Mesendoderm (in vitro differentiated cells): ENCODE measurements around the gene ALX3.

Experiments used
- DNase-seq: peaks from one replicate; pipeline ENCODE4 v3.0.0; 2013
- H2AK5ac ChIP-seq: 2 replicates; pipeline ENCODE4 v1.6.1; 2013; ENCODE audit warnings: low read length, inconsistent platforms
- H2BK120ac ChIP-seq: 2 replicates; pipeline ENCODE4 v1.6.1; 2013; ENCODE audit warnings: low read depth, mild to moderate bottlenecking, low read length, moderate library complexity, mixed read lengths
- H2BK15ac ChIP-seq: replicated peaks from 2 replicates; pipeline ENCODE4 v1.6.1; 2013; ENCODE audit warnings: low read depth, mild to moderate bottlenecking, moderate library complexity
- H2BK5ac ChIP-seq: 2 replicates; pipeline ENCODE4 v1.6.1; 2013; ENCODE audit warnings: low read length, inconsistent platforms
- H3K18ac ChIP-seq: 2 replicates; pipeline ENCODE4 v1.6.1; 2013; ENCODE audit warnings: mild to moderate bottlenecking, low read length, mixed read lengths
- H3K23ac ChIP-seq: one replicate; pipeline ENCODE4 v1.6.1; 2013; ENCODE audit warnings: low read length
- H3K27ac ChIP-seq: 2 replicates; pipeline ENCODE4 v1.5.1; 2013; ENCODE audit warnings: low read depth, mild to moderate bottlenecking, inconsistent platforms, low read length, moderate library complexity
- H3K27me3 ChIP-seq: 2 replicates; pipeline ENCODE4 v1.6.1; 2013; ENCODE audit warnings: low read length, control low read depth, mild to moderate bottlenecking, inconsistent platforms; ENCODE audit not compliant: insufficient read depth, poor library complexity
- H3K36me3 ChIP-seq: 2 replicates; pipeline ENCODE4 v1.6.1; 2013; ENCODE audit warnings: low read length, inconsistent platforms; ENCODE audit not compliant: control insufficient read depth, insufficient read depth
- H3K4ac ChIP-seq: one replicate; pipeline ENCODE4 v1.6.1; 2013; ENCODE audit warnings: low read depth, mild to moderate bottlenecking, low read length, moderate library complexity
- H3K4me1 ChIP-seq: 2 replicates; pipeline ENCODE4 v1.6.1; 2013; ENCODE audit warnings: low read depth, low read length, inconsistent platforms; ENCODE audit not compliant: control insufficient read depth
- H3K4me2 ChIP-seq: 2 replicates; pipeline ENCODE4 v1.6.1; 2013; ENCODE audit warnings: low read length
- H3K4me3 ChIP-seq: 2 replicates; pipeline ENCODE4 v1.5.1; 2013; ENCODE audit warnings: mild to moderate bottlenecking, low read length
- H3K56ac ChIP-seq: one replicate; pipeline ENCODE4 v1.6.1; 2013; ENCODE audit warnings: low read length
- H3K79me1 ChIP-seq: 2 replicates; pipeline ENCODE4 v1.6.1; 2013; ENCODE audit warnings: low read length, inconsistent platforms
- H3K79me2 ChIP-seq: 2 replicates; pipeline ENCODE4 v1.6.1; 2013; ENCODE audit warnings: mild to moderate bottlenecking, low read length; ENCODE audit not compliant: control insufficient read depth, insufficient read depth
- H3K9ac ChIP-seq: 2 replicates; pipeline ENCODE4 v1.6.1; 2013; ENCODE audit warnings: low read length, inconsistent platforms
- H4K5ac ChIP-seq: one replicate; pipeline ENCODE4 v1.6.1; 2013; ENCODE audit warnings: low read length
- H4K8ac ChIP-seq: one replicate; pipeline ENCODE4 v1.6.1; 2013; ENCODE audit warnings: low read depth, mild to moderate bottlenecking, control low read depth, low read length, moderate library complexity
- WGBS: extraction: QIAGEN DNeasy Blood & Tissue Kit; methylation state at CpG from one replicate; pipeline ENCODE4 v1.1.7; 2013; ENCODE audit warnings: low lambda C conversion rate, missing lambda C conversion rate; ENCODE audit not compliant: insufficient coverage; ENCODE audit errors: extremely low coverage; 5-methylcytosine and 5-hydroxymethylcytosine counted together

The ALX3 gene

GRCh38 chr1:110067893-110068645, 2.4 kb downstream of the ALX3 start:
- H3K79me2 ChIP-seq = no peaks in the 10 kb centered on the region
- no peak overlapping the region for H2BK5ac ChIP-seq
- peak overlapping the region; percentile 19 for H3K9ac ChIP-seq
- no CpG with 5 or more reads among the region's 68 CpGs for WGBS
- H2BK120ac ChIP-seq = no peak overlapping the region
- peak; percentile 73 for DNase-seq
- H3K79me1 ChIP-seq = no peaks in the 10 kb centered on the region
- no peak overlapping the region for H4K5ac ChIP-seq
- no peak overlapping the region for H2BK15ac ChIP-seq
- no peak overlapping the region for H4K8ac ChIP-seq
- H3K23ac ChIP-seq = peak overlapping the region; percentile 45
- H3K4me2 ChIP-seq = peak overlapping the region; percentile 57
- H3K4ac ChIP-seq = no peak overlapping the region
- H3K18ac ChIP-seq = no peak overlapping the region
- H3K36me3 ChIP-seq = no peaks in the 10 kb centered on the region
- no peak overlapping the region for H3K27ac ChIP-seq
- peak overlapping the region; percentile 67 for H3K56ac ChIP-seq
- H3K4me3 ChIP-seq = no peak overlapping the region
- no peak overlapping the region for H2AK5ac ChIP-seq
- peaks cover 2% of the 10 kb centered on the region for H3K4me1 ChIP-seq
- H3K27me3 ChIP-seq = peaks cover 60% of the 10 kb centered on the region

DNA sequence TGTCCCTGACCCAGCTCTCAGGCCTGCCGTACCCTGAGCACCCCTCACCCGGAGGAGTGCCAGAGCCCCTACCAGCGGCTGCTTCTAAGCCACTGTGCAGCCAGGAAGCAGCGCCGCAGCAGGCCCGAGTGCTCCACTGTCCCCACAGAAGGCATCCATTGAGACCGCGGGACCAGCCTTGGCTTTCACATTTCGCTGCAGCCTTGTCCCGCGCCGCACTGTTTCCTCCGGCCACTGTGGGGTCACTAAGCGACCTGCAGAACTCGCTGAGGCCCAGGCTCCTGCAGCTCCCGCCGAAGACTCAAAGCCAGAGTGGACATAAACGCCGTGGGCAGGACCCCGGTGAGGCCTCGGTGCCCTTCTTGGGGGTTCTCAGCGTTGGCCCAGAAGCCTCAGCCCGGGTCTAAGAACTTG, 3.0 kb downstream of the ALX3 start:
- Histone ChIP-seq H3K18ac (no peak overlapping the region), H3K4me1 (peaks cover 2% of the 10 kb centered on the region), H3K9ac (peak overlapping the region; percentile 19), H3K4ac (no peak overlapping the region), H3K4me2 (peak overlapping the region; percentile 57), H3K4me3 (no peak overlapping the region), H3K36me3 (no peaks in the 10 kb centered on the region), H4K5ac (no peak overlapping the region), H2BK5ac (no peak overlapping the region), H3K27me3 (peaks cover 56% of the 10 kb centered on the region), H2BK15ac (no peak overlapping the region), H2AK5ac (no peak overlapping the region), H3K79me1 (no peaks in the 10 kb centered on the region), H4K8ac (no peak overlapping the region), H3K23ac (no peak overlapping the region), H3K79me2 (no peaks in the 10 kb centered on the region), H3K27ac (no peak overlapping the region), H3K56ac (peak overlapping the region; percentile 49), H2BK120ac (no peak overlapping the region)
- no peak for DNase-seq
- no CpG with 5 or more reads among the region's 23 CpGs for WGBS

- H3K27me3 ChIP-seq = peaks cover 40% of the 10 kb centered on the region
- no peak for DNase-seq
- no peak overlapping the region for H3K4me3 ChIP-seq
Measured at GRCh38 chr1:110065841-110066240, 4.6 kb downstream of the ALX3 start.

DNA sequence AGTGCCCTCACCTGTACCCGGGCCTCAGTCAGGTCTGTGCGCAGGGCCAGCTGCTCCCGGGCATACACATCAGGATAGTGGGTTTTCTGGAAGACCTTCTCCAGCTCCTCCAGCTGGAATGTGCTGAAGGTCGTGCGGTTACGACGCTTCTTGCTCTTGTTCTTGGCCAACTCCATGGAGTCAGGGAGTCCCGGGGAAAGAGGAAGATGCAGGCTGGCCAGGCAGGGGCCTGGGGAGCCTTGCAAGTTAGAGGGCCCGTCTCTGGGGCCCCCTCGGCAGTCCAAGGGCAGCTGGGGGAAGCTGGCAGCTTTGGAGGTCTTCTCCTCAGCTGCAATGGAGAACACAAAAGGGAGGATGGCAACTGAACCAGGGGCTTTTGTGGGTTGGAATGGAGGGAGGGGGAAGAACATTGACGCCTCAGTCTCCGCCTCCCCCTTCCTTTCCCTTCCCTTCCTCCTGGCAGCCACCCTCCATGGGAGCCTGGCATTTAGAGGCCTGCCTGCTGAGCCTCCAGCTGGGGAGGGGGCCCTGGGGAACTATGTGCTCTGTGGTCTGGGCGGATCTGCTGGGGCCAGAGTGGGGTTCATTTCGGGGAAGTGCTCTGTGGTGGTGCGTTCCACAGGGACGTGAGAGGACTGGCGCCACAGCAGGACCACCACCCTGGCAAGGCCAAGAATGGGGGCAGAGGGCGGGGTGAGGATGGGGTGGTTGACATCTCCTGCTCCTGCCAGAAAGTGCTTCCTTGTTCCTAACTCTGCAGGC, 5.7 kb downstream of the ALX3 start:
- Histone ChIP-seq H3K9ac (no peak overlapping the region), H3K23ac (no peak overlapping the region), H3K27ac (no peak overlapping the region), H4K5ac (no peak overlapping the region), H2AK5ac (no peak overlapping the region), H2BK15ac (no peak overlapping the region), H3K79me2 (no peaks in the 10 kb centered on the region), H3K56ac (no peak overlapping the region), H3K4me3 (no peak overlapping the region), H3K27me3 (peaks cover 32% of the 10 kb centered on the region), H3K79me1 (no peaks in the 10 kb centered on the region), H3K4ac (no peak overlapping the region), H3K18ac (no peak overlapping the region), H3K36me3 (peaks cover 3% of the 10 kb centered on the region), H2BK120ac (no peak overlapping the region), H2BK5ac (no peak overlapping the region), H3K4me1 (peaks cover 2% of the 10 kb centered on the region), H4K8ac (no peak overlapping the region), H3K4me2 (no peak overlapping the region)
- no peak for DNase-seq
- WGBS = no CpG with 5 or more reads among the region's 18 CpGs

More at GRCh38 chr1:110065841-110066240, 4.6 kb downstream of the ALX3 start:
- Histone ChIP-seq H3K4me1 (peaks cover 2% of the 10 kb centered on the region), H2BK5ac (no peak overlapping the region), H4K5ac (no peak overlapping the region), H3K23ac (no peak overlapping the region), H3K56ac (no peak overlapping the region), H2BK120ac (no peak overlapping the region), H4K8ac (no peak overlapping the region), H3K27ac (no peak overlapping the region), H3K9ac (no peak overlapping the region), H3K79me2 (no peaks in the 10 kb centered on the region), H3K4ac (no peak overlapping the region), H3K18ac (no peak overlapping the region), H2AK5ac (no peak overlapping the region), H3K36me3 (no peaks in the 10 kb centered on the region), H2BK15ac (no peak overlapping the region), H3K79me1 (no peaks in the 10 kb centered on the region), H3K4me2 (no peak overlapping the region)
- WGBS = no CpG with 5 or more reads among the region's 5 CpGs

GRCh38 chr1:110063781-110064180, 6.7 kb downstream of the ALX3 start:
- no CpG with 5 or more reads among the region's 4 CpGs for WGBS

More at GRCh38 chr1:110063781-110064180, 6.7 kb downstream of the ALX3 start:
- H3K4me3 ChIP-seq = no peak overlapping the region
- no peak overlapping the region for H4K5ac ChIP-seq
- no peak overlapping the region for H3K27ac ChIP-seq
- H3K36me3 ChIP-seq = peaks cover 3% of the 10 kb centered on the region
- peaks cover 23% of the 10 kb centered on the region for H3K27me3 ChIP-seq
- H3K4me1 ChIP-seq = no peaks in the 10 kb centered on the region
- no peak overlapping the region for H2BK120ac ChIP-seq
- H3K9ac ChIP-seq = no peak overlapping the region
- H3K18ac ChIP-seq = no peak overlapping the region
- DNase-seq = no peak
- H2BK5ac ChIP-seq = no peak overlapping the region
- H2AK5ac ChIP-seq = no peak overlapping the region
- H3K79me2 ChIP-seq = no peaks in the 10 kb centered on the region
- H4K8ac ChIP-seq = no peak overlapping the region
- no peak overlapping the region for H3K23ac ChIP-seq
- H2BK15ac ChIP-seq = no peak overlapping the region
- no peak overlapping the region for H3K4ac ChIP-seq
- H3K56ac ChIP-seq = no peak overlapping the region
- no peak overlapping the region for H3K4me2 ChIP-seq
- H3K79me1 ChIP-seq = no peaks in the 10 kb centered on the region
